Inferior parietal cortex (tissue), 1 donor: Measurements from ENCODE around the gene GNAO1.
"Not testable (repeated sequence)": the region's sequence is repeated elsewhere in the genome, so short reads cannot be mapped to it uniquely, and the experiment has no call there.

ENCODE experiments used
- DNase-seq: peaks from one replicate; pipeline ENCODE4 v3.0.0-alpha.2; 2016; ENCODE audit errors: extremely low spot score

The GNAO1 gene

GRCh38 chr16:56363181-56363716 lies 172.0 kb downstream of the GNAO1 start:
- DNase-seq, result no peak

- DNase-seq, result no peak
Measured at GRCh38 chr16:56363781-56364565, 172.7 kb downstream of the GNAO1 start.

- no peak for DNase-seq
Measured at GRCh38 chr16:56364865-56365264, 173.6 kb downstream of the GNAO1 start.

GRCh38 chr16:56365552-56365951 lies 174.3 kb downstream of the GNAO1 start:
- no peak for DNase-seq

GRCh38 chr16:56366945-56367344 lies 175.7 kb downstream of the GNAO1 start:
- no peak for DNase-seq

GRCh38 chr16:56367764-56368163 lies 176.5 kb downstream of the GNAO1 start:
- no peak for DNase-seq

- no peak for DNase-seq
Measured at GRCh38 chr16:56368545-56368944, 177.3 kb downstream of the GNAO1 start.

GRCh38 chr16:56369202-56369601 lies 177.9 kb downstream of the GNAO1 start:
- DNase-seq, result no peak

- no peak for DNase-seq
Measured at GRCh38 chr16:56370185-56370874, 179.0 kb downstream of the GNAO1 start.

GRCh38 chr16:56370875-56371659 lies 179.8 kb downstream of the GNAO1 start:
- no peak for DNase-seq

GRCh38 chr16:56371660-56371937 lies 180.3 kb downstream of the GNAO1 start:
- no peak for DNase-seq

GRCh38 chr16:56372013-56372634 lies 180.8 kb downstream of the GNAO1 start:
- DNase-seq, result no peak

- no peak for DNase-seq
Measured at GRCh38 chr16:56373003-56373402, 181.7 kb downstream of the GNAO1 start.

GRCh38 chr16:56375792-56376191 lies 184.5 kb downstream of the GNAO1 start:
- DNase-seq, result not testable (repeated sequence)

- not testable (repeated sequence) for DNase-seq
Measured at GRCh38 chr16:56379044-56379443, 187.8 kb downstream of the GNAO1 start.

- not testable (repeated sequence) for DNase-seq
Measured at GRCh38 chr16:56380778-56381485, 189.6 kb downstream of the GNAO1 start.

GRCh38 chr16:56382459-56382858 lies 191.2 kb downstream of the GNAO1 start:
- no peak for DNase-seq

- DNase-seq, result no peak
Measured at GRCh38 chr16:56382901-56383355, 191.6 kb downstream of the GNAO1 start.

GRCh38 chr16:56384074-56384721 lies 192.9 kb downstream of the GNAO1 start:
- no peak for DNase-seq

- no peak for DNase-seq
Measured at GRCh38 chr16:56387396-56387795, 196.1 kb downstream of the GNAO1 start.

- no peak for DNase-seq
Measured at GRCh38 chr16:56388209-56388608, 196.9 kb downstream of the GNAO1 start.
